ENCODE measurements around the gene PBRM1. TPM values are rescaled to one million over a fixed set of nuclear protein-coding genes. Genes with fewer than 3 reads are reported as not detected.

Gene PBRM1
- total RNA-seq, 1 donor from 2014 or later = 107 TPM

DNA sequence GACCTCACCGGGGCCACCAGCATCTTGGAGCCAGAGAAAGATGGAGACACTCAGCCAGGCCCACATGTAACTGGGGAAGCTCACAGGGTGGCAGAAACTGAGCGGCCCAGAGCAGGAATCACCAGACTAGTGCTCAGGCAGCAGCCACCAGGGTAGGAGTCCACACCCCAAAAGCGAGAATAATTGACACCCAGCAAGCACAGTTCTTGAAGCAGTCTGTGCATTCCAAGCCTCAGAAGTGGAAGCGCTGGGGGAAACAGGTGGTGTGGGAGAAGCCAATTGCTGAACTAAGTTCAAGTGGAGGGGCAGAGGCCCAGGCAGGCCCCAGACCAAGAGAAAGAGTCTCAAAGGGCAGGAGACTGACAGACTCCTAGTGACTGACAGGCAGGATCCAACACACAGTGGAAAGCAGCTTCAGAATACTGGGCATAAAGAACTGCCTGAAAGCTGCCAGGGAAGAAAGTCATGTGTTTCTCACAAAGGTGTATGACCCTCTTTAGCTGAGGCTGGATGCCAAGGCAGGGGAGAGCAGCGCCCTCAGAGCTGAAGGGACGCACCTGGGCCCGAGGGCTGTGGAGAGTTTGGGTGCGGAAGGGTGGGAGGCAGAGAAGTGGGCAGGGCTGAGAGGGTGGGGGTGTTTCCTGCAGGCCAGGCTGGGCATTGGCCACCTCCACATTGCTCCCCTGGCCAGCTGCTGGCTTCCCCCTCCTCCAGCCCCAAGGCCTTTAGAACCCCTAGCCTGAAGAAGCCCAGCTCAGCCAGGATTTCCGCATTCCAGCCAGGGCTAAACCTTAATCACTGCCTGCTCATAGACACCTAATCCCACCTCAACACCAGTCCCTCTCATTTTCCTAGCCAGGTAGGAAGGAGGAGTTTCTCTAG is 159.8 kb downstream of the PBRM1 start:
- no peak for DNase-seq (ENCODE audit: low read depth, low spot score)
- TF ChIP-seq, protein P1, sequence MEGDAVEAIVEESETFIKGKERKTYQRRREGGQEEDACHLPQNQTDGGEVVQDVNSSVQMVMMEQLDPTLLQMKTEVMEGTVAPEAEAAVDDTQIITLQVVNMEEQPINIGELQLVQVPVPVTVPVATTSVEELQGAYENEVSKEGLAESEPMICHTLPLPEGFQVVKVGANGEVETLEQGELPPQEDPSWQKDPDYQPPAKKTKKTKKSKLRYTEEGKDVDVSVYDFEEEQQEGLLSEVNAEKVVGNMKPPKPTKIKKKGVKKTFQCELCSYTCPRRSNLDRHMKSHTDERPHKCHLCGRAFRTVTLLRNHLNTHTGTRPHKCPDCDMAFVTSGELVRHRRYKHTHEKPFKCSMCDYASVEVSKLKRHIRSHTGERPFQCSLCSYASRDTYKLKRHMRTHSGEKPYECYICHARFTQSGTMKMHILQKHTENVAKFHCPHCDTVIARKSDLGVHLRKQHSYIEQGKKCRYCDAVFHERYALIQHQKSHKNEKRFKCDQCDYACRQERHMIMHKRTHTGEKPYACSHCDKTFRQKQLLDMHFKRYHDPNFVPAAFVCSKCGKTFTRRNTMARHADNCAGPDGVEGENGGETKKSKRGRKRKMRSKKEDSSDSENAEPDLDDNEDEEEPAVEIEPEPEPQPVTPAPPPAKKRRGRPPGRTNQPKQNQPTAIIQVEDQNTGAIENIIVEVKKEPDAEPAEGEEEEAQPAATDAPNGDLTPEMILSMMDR (conservative IDR thresholded peaks at IDR 0.05) = no peak
- Mint-ChIP-seq H3K27me3 (ENCODE audit: low read depth) (no peaks in the 10 kb centered on the region), H3K27ac (ENCODE audit: unreplicated experiment) (peak overlapping the region; percentile 62), H3K4me3 (peak overlapping the region; percentile 59), H3K36me3 (ENCODE audit: low read depth) (peaks cover 12% of the 10 kb centered on the region), H3K4me1 (peaks cover 16% of the 10 kb centered on the region), H3K9me3 (no peaks in the 10 kb centered on the region)

DNA sequence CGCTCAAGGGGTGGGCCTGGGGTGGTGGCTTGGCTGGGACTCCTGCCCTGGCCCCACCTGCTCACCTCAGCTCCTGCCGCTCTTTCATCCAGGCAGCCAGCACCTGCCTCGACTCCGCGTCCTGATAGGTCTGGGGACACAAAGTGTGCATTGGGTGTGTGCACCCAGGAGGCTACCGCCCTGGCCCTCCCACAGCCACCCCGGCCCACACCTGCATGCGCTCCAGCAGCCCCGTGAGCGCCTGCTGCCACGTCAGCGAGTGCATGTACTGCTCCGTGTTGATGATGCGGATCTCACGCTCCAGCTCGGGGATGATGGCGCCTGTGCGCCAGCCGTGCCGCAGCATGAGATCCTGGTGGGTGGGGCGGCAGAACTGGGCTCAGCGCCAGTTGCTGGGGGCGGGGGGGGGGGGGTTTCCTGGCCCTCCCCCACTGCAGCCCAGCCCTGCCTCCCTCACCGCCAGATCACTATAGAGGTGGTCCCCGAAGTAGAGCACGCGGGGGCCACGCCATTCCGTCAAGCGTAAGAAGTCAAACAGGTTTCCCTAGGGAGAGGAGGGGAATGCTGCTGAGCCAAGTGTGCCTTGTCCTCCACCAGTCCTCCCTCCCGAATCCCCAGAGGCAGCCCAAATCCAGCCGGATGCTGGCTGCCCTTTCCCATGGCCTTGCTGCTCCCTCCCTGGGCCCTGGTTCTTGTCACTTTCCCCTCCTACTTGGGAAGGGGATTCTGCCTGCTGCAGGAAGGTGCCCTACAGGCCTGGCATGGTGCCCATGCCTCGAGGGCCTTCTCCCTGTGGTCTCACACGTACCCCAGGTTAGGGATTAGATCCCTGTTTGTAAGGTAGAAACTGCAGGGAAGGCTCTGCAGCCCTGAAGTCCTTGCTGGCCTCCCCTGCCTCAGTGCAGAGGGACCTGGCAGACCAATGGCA is 160.7 kb downstream of the PBRM1 start:
- no peak for DNase-seq (ENCODE audit: low read depth, low spot score)
- H3K36me3 Mint-ChIP-seq (ENCODE audit: low read depth) = peaks cover 12% of the 10 kb centered on the region
- H3K27ac Mint-ChIP-seq (ENCODE audit: unreplicated experiment) = no peak overlapping the region
- TF ChIP-seq, protein P1 (conservative IDR thresholded peaks at IDR 0.05) = no peak
- no peaks in the 10 kb centered on the region for H3K27me3 Mint-ChIP-seq (ENCODE audit: low read depth)
- peaks cover 14% of the 10 kb centered on the region for H3K4me1 Mint-ChIP-seq
- no peaks in the 10 kb centered on the region for H3K9me3 Mint-ChIP-seq
- H3K4me3 Mint-ChIP-seq = no peak overlapping the region

DNA sequence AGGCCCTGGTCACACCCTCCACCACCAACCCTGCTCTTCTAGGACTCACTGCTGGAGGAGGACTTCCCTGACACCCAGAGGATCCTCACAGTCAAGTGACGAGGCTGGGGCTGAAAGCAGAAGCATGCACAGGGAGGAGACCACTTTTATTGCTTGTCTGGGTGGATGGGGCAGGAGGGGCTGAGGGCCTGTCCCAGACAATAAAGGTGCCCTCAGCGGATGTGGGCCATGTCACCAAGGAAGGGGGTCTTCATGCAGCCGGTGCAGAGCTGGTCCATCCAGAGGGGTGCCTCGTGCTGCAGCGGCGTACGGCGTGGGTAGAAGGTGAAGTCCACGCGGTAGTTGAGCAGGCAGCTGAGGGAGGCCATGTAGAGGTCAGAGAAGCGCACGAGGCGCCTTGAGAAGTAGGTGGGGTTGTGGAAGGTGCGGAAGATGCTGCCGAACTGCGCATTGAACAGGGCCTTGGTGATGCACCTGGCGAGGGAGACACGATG is 161.4 kb downstream of the PBRM1 start:
- DNase-seq (ENCODE audit: low read depth, low spot score) = no peak
- peaks cover 12% of the 10 kb centered on the region for H3K36me3 Mint-ChIP-seq (ENCODE audit: low read depth)
- H3K27ac Mint-ChIP-seq (ENCODE audit: unreplicated experiment) = no peak overlapping the region
- peaks cover 13% of the 10 kb centered on the region for H3K4me1 Mint-ChIP-seq
- TF ChIP-seq, protein P1 (conservative IDR thresholded peaks at IDR 0.05) = no peak
- H3K9me3 Mint-ChIP-seq = no peaks in the 10 kb centered on the region
- no peaks in the 10 kb centered on the region for H3K27me3 Mint-ChIP-seq (ENCODE audit: low read depth)
- no peak overlapping the region for H3K4me3 Mint-ChIP-seq

DNA sequence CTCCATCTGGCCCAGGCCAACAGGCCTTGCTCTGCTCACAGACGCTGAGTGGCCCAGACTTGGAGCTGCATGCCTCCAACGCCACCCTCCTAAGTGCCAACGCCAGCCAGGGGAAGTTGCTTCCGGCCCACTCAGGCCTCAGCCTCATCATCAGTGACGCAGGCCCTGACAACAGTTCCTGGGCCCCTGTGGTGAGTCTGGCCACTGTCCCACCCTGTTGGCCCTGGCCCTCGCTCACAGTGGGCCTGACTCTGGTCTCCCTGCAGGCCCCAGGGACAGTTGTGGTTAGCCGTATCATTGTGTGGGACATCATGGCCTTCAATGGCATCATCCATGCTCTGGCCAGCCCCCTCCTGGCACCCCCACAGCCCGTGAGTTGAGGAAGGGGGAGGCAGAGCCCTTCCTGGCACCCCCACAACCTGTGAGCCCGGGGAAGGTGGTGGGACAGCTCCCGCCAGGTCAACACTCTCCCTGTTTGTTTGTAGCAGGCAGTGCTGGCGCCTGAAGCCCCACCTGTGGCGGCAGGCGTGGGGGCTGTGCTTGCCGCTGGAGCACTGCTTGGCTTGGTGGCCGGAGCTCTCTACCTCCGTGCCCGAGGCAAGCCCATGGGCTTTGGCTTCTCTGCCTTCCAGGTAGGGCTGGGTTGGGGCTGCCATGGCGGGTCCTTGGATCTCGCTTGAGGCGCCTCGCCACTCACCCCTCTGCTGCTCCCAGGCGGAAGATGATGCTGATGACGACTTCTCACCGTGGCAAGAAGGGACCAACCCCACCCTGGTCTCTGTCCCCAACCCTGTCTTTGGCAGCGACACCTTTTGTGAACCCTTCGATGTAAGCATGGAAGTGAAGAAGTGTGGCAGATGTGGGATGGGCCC is 162.1 kb downstream of the PBRM1 start:
- Mint-ChIP-seq H3K36me3 (ENCODE audit: low read depth) (peaks cover 10% of the 10 kb centered on the region), H3K27ac (ENCODE audit: unreplicated experiment) (no peak overlapping the region), H3K4me1 (peaks cover 13% of the 10 kb centered on the region), H3K27me3 (ENCODE audit: low read depth) (no peaks in the 10 kb centered on the region), H3K4me3 (no peak overlapping the region), H3K9me3 (no peaks in the 10 kb centered on the region)
- DNase-seq (ENCODE audit: low read depth, low spot score) = no peak
- TF ChIP-seq, protein P1 (conservative IDR thresholded peaks at IDR 0.05) = no peak
